ENCODE data around the gene RTEL1. TPM values are rescaled to one million over a fixed set of nuclear protein-coding genes. Genes with fewer than 3 reads are reported as not detected.

RTEL1 gene
- polyA plus RNA-seq, 3 donors = 1.0 to 15.5 (median 4.8) TPM

DNA sequence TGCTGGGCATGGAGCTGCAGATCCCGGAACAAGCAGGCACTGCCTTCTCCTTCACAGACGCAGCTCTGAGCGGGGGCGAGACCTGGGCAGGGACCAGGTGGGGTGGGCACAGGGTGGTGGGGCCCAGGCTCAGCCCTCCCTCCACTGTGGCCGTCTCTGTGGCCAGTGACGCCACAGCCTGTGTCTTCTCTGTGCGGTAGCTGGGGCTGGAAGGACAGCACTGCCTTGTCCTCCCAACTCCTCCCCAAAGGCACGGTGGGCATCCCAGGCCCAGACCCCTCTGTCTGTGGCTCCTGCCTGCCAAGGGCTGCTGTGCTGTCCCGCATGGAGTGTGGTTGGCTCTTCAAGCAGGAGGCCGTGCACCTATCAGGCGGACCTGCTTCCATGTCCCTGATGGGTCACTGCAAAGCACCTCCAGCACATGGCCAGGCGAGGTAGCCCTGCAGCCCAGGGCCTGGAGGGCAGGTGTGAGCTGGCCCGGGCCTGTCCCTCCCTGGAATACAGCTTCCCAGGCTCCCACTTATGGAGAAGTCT lies 23.6 kb downstream of the RTEL1 start:
- H3K27ac ChIP-seq (ENCODE audit: low read depth in 1 of 2, low read length in 2 of 2) = no peak overlapping the region
- H3K4me2 ChIP-seq (replicated peaks; ENCODE audit: extremely low read depth, low read length, poor library complexity, severe bottlenecking) = no peak overlapping the region
- H3K4me1 Mint-ChIP-seq = peaks cover 22% of the 10 kb centered on the region
- no peaks in the 10 kb centered on the region for H3K9me3 ChIP-seq (replicated peaks in 1 of 2; ENCODE audit: control insufficient read depth in 1 of 2, insufficient read depth in 1 of 2, low read length in 2 of 2)
- no peak overlapping the region for H3K9ac ChIP-seq (ENCODE audit: insufficient read depth, low read length, poor library complexity, severe bottlenecking)
- peaks cover 23 to 35% of the 10 kb centered on the region in 2 donors for H3K36me3 Mint-ChIP-seq
- WGBS (ENCODE audit: insufficient coverage) = over 99% methylated on average over 12 of the region's 13 CpGs
- peaks cover 14 to 27% of the 10 kb centered on the region in 2 donors for H3K4me1 ChIP-seq (ENCODE audit: control insufficient read depth in 1 of 2, insufficient read depth in 2 of 2, low read length in 2 of 2)
- TF ChIP-seq, protein P1, sequence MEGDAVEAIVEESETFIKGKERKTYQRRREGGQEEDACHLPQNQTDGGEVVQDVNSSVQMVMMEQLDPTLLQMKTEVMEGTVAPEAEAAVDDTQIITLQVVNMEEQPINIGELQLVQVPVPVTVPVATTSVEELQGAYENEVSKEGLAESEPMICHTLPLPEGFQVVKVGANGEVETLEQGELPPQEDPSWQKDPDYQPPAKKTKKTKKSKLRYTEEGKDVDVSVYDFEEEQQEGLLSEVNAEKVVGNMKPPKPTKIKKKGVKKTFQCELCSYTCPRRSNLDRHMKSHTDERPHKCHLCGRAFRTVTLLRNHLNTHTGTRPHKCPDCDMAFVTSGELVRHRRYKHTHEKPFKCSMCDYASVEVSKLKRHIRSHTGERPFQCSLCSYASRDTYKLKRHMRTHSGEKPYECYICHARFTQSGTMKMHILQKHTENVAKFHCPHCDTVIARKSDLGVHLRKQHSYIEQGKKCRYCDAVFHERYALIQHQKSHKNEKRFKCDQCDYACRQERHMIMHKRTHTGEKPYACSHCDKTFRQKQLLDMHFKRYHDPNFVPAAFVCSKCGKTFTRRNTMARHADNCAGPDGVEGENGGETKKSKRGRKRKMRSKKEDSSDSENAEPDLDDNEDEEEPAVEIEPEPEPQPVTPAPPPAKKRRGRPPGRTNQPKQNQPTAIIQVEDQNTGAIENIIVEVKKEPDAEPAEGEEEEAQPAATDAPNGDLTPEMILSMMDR (IDR thresholded peaks at IDR 0.05) = no peak
- no peaks in the 10 kb centered on the region for H3K79me2 ChIP-seq (ENCODE audit: insufficient read depth, low read length)
- H3K27me3 Mint-ChIP-seq (ENCODE audit: low read depth in 3 of 3) = peaks cover 0 to 2% (median 0%) of the 10 kb centered on the region in 3 donors
- H3K9me3 Mint-ChIP-seq = peaks cover 0 to 2% (median 0%) of the 10 kb centered on the region in 7 donors
- no peaks in the 10 kb centered on the region for H3K27me3 ChIP-seq (ENCODE audit: control insufficient read depth in 2 of 2, insufficient read depth in 2 of 2, low read length in 2 of 2)
- H4K20me1 ChIP-seq (ENCODE audit: insufficient read depth, low read length) = no peaks in the 10 kb centered on the region
- H3K27ac Mint-ChIP-seq = no peak overlapping the region
- peaks cover 15 to 32% of the 10 kb centered on the region in 2 donors for H3K36me3 ChIP-seq (replicated peaks in 1 of 2; ENCODE audit: control insufficient read depth in 1 of 2, insufficient read depth in 2 of 2, low read length in 2 of 2)
- no peak overlapping the region for H3K4me3 ChIP-seq (replicated peaks in 1 of 3; ENCODE audit: low read depth in 2 of 3, low read length in 3 of 3)
- no peak for DNase-seq
- H2AFZ ChIP-seq (ENCODE audit: insufficient read depth, low read depth, low read length, poor library complexity, severe bottlenecking) = no peak overlapping the region
- intact Hi-C loops (cut with micrococcal nuclease) = no loop called here
- H3K4me3 Mint-ChIP-seq = no peak overlapping the region

DNA sequence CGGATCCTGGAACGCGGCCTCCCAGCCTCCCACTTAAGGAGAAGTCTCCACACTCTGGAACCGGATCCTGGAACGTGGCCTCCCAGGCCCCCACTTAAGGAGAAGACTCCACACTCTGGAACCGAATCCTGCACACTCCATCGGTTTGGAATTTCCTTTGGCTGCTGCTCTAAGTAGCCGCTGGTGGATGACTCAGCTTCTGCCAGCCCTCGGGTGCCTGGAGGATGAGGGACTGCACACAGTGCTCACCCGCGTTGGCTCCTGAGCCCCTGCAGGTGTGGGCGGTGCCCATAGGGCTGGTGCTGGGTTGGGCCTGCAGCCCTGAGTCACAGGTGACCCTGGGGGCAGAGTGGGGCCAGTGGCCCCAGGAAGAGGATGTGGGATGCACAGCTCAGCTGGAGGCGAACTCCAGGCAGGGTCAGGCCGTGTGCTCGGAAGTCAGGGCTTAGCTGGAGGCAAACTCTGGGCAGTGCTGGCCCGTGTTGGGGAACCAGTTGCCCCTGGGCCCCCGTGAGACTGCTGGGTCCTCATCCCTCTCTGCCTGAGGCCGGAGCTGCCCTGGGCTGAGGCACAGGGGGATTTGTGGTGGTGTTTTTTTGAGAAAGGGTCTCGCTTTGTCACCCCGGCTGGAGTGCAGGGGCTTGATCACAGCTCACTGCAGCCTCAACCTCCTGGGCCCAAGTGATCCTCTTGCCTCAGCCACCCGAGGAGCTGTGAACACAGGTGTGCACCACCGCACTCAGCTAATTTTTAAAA lies 24.4 kb downstream of the RTEL1 start:
- Mint-ChIP-seq H3K9me3 (peaks cover 0 to 2% (median 0%) of the 10 kb centered on the region in 7 donors), H3K27me3 (ENCODE audit: low read depth in 3 of 3) (peaks cover 0 to 2% (median 0%) of the 10 kb centered on the region in 3 donors), H3K4me3 (no peak overlapping the region), H3K27ac (peak overlapping the region in 2 of 7 donors; percentile 35 to 37), H3K4me1 (peaks cover 31% of the 10 kb centered on the region), H3K36me3 (peaks cover 19 to 30% of the 10 kb centered on the region in 2 donors)
- Histone ChIP-seq H3K4me3 (replicated peaks in 1 of 3; ENCODE audit: low read depth in 2 of 3, low read length in 3 of 3) (no peak overlapping the region), H3K4me1 (ENCODE audit: control insufficient read depth in 1 of 2, insufficient read depth in 2 of 2, low read length in 2 of 2) (peaks cover 23 to 36% of the 10 kb centered on the region in 2 donors), H3K9ac (ENCODE audit: insufficient read depth, low read length, poor library complexity, severe bottlenecking) (no peak overlapping the region), H3K4me2 (replicated peaks; ENCODE audit: extremely low read depth, low read length, poor library complexity, severe bottlenecking) (no peak overlapping the region), H2AFZ (ENCODE audit: insufficient read depth, low read depth, low read length, poor library complexity, severe bottlenecking) (no peak overlapping the region), H4K20me1 (ENCODE audit: insufficient read depth, low read length) (no peaks in the 10 kb centered on the region), H3K36me3 (replicated peaks in 1 of 2; ENCODE audit: control insufficient read depth in 1 of 2, insufficient read depth in 2 of 2, low read length in 2 of 2) (peaks cover 15 to 26% of the 10 kb centered on the region in 2 donors), H3K9me3 (replicated peaks in 1 of 2; ENCODE audit: control insufficient read depth in 1 of 2, insufficient read depth in 1 of 2, low read length in 2 of 2) (no peaks in the 10 kb centered on the region), H3K27ac (ENCODE audit: low read depth in 1 of 2, low read length in 2 of 2) (no peak overlapping the region), H3K27me3 (ENCODE audit: control insufficient read depth in 2 of 2, insufficient read depth in 2 of 2, low read length in 2 of 2) (no peaks in the 10 kb centered on the region), H3K79me2 (ENCODE audit: insufficient read depth, low read length) (no peaks in the 10 kb centered on the region)
- TF ChIP-seq, protein P1 (IDR thresholded peaks at IDR 0.05) = no peak
- intact Hi-C loops (cut with micrococcal nuclease) = no loop called here
- WGBS (ENCODE audit: insufficient coverage) = 62% methylated on average over 16 of the region's 22 CpGs
- peak in 1 of 3 donors; percentile 24 for DNase-seq
